Measurements from ENCODE around the gene HMGA1.

DNA sequence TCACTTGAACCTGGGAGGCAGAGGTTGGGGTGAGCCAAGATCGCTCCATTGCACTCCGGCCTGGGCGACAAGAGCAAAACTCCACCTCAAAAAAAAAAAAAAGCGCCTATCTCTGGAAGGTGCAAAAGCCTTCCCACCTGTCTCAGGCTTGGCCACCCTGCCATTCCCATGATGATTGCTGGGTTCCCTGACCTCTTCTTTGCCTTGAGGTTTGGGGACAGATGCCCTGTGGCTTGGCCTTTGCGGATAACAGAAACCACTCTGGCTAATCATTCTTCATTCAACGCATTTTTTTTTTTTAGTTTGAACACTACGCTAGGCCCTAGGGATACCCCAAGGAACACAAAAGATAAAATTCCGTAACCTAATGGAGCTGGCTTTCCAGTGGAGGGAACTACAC lies 6.8 kb upstream of the HMGA1 start:
- TF ChIP-seq, protein P1, sequence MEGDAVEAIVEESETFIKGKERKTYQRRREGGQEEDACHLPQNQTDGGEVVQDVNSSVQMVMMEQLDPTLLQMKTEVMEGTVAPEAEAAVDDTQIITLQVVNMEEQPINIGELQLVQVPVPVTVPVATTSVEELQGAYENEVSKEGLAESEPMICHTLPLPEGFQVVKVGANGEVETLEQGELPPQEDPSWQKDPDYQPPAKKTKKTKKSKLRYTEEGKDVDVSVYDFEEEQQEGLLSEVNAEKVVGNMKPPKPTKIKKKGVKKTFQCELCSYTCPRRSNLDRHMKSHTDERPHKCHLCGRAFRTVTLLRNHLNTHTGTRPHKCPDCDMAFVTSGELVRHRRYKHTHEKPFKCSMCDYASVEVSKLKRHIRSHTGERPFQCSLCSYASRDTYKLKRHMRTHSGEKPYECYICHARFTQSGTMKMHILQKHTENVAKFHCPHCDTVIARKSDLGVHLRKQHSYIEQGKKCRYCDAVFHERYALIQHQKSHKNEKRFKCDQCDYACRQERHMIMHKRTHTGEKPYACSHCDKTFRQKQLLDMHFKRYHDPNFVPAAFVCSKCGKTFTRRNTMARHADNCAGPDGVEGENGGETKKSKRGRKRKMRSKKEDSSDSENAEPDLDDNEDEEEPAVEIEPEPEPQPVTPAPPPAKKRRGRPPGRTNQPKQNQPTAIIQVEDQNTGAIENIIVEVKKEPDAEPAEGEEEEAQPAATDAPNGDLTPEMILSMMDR (IDR thresholded peaks at IDR 0.05) = no peak
- TF ChIP-seq ATF2 (CRISPR knock-in tag; IDR thresholded peaks at IDR 0.05; ENCODE audit: borderline replicate concordance, low read depth) = no peak
- TF ChIP-seq, protein P2, sequence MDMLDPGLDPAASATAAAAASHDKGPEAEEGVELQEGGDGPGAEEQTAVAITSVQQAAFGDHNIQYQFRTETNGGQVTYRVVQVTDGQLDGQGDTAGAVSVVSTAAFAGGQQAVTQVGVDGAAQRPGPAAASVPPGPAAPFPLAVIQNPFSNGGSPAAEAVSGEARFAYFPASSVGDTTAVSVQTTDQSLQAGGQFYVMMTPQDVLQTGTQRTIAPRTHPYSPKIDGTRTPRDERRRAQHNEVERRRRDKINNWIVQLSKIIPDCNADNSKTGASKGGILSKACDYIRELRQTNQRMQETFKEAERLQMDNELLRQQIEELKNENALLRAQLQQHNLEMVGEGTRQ (CRISPR knock-in tag; IDR thresholded peaks at IDR 0.05) = no peak

All from WTC11 (cell line).